Measurements from ENCODE around the gene NUP214. TPM values are rescaled to one million over a fixed set of nuclear protein-coding genes. Genes with fewer than 3 reads are reported as not detected.

The NUP214 gene
- total and polyA plus RNA-seq, 2 of the 4 experiments (the other 2 are of a cell fraction): 7.9 to 13.4 TPM

DNA sequence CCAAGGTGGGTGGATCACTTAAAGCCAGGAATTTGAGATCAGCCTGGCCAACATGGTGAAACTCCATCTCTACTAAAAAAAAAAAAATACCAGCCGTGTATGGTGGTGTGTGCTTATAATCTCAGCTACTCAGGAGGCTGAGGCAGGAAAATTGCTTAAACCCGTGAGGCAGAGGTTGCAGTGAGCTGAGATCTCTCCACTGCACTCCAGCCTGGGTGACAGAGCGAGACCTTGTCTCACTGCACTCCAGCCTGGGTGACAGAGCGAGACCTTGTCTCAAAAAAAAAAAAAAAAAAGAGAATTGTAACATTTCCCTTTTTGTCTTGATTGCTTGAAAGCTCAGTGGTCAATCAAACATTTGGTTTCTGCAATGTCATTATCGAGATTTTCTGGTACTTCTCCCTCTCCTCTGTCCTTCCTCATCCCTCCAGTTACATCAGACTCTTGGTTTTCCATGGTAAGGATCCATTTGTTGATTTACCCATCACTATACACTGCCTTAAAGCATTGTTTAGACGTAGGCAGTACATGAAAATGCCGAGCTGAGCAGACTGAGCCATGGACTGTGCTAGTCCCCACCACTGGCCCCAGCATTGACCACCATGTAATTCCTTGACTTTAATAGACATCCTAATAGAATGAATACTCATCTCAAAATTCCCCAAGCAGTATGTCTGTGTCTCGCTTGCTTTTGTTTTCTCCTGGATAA is 40.6 kb upstream of the NUP214 start:
- Histone ChIP-seq H2BK5ac (ENCODE audit: low read depth, low read length, poor library complexity, severe bottlenecking) (no peak overlapping the region), H3K23ac (ENCODE audit: low read depth, low read length) (no peak overlapping the region), H2AFZ (replicated peaks; ENCODE audit: low read length, poor library complexity) (no peak overlapping the region), H4K5ac (ENCODE audit: low read depth, low read length) (no peak overlapping the region), H2BK20ac (ENCODE audit: low read depth, low read length) (no peak overlapping the region), H4K20me1 (ENCODE audit: insufficient read depth, low read length) (no peaks in the 10 kb centered on the region), H3K4me2 (ENCODE audit: low read depth, low read length) (no peak overlapping the region), H2AK5ac (ENCODE audit: low read depth, low read length) (no peak overlapping the region), H4K8ac (ENCODE audit: low read depth in 2 of 2, low read length in 2 of 2) (no peak overlapping the region), H4K91ac (ENCODE audit: insufficient read depth, low read depth, low read length) (no peak overlapping the region), H2AK9ac (replicated peaks; ENCODE audit: low read depth, low read length, poor library complexity) (no peak overlapping the region), H3K4me1 (ENCODE audit: control insufficient read depth, insufficient read depth, low read length) (no peaks in the 10 kb centered on the region), H3K56ac (ENCODE audit: extremely low read depth, insufficient read depth, low read length) (no peak overlapping the region), H3K27ac (ENCODE audit: insufficient read depth, low read length) (no peak overlapping the region), H3K79me1 (ENCODE audit: low read depth in 1 of 2, low read length in 2 of 2) (no peaks in the 10 kb centered on the region), H3K9me1 (ENCODE audit: insufficient read depth, low read length) (no peaks in the 10 kb centered on the region), H3K27me3 (ENCODE audit: control insufficient read depth, insufficient read depth, low read length) (peaks cover 50% of the 10 kb centered on the region), H3K36me3 (ENCODE audit: control insufficient read depth, insufficient read depth, low read length) (no peaks in the 10 kb centered on the region), H3K9ac (ENCODE audit: low read depth, low read length) (no peak overlapping the region), H3K4ac (ENCODE audit: low read depth, low read length) (no peak overlapping the region), H3K14ac (replicated peaks; ENCODE audit: low read depth, low read length) (no peak overlapping the region), H2BK15ac (ENCODE audit: low read depth, low read length) (no peak overlapping the region), H2BK120ac (ENCODE audit: low read depth, low read length) (no peak overlapping the region), H3K18ac (ENCODE audit: low read depth, low read length) (no peak overlapping the region), H3K9me3 (ENCODE audit: control insufficient read depth, insufficient read depth, low read length) (no peaks in the 10 kb centered on the region), H3K4me3 (ENCODE audit: insufficient read depth, low read depth, low read length) (no peak overlapping the region)
- POLR2A ChIA-PET (ENCODE audit: unreplicated experiment): no interaction called here
- no peak for ATAC-seq (ENCODE audit: low read depth)
- intact Hi-C loops (cut with micrococcal nuclease) (no loop called here), dilution Hi-C loops (cut with HindIII; ENCODE audit: low sequenced_read_pairs, unreplicated experiment) (no loop called here), in situ Hi-C loops (cut with MboI; ENCODE audit: low sequenced_read_pairs) (no loop called here)
- 65% methylated on average over 4 of the region's 8 CpGs; no CpG with 5 or more reads in 1 of the 2 experiments for WGBS, 2 experiments (ENCODE audit: extremely low coverage in 2 of 2, insufficient read length in 1 of 2)
- TF ChIP-seq CEBPB (IDR thresholded peaks at IDR 0.05; ENCODE audit: low read depth, low read length) (no peak), BHLHE40 (IDR thresholded peaks at IDR 0.05; ENCODE audit: low read depth, low read length) (no peak), NFE2L2 (IDR thresholded peaks at IDR 0.05; ENCODE audit: low read depth, low read length) (no peak), POLR2A (IDR thresholded peaks at IDR 0.05; ENCODE audit: low read depth, low read length) (no peak), RCOR1 (IDR thresholded peaks at IDR 0.05; ENCODE audit: insufficient replicate concordance, low read length) (no peak), MAFK (IDR thresholded peaks at IDR 0.05; ENCODE audit: low read depth, low read length) (no peak), FOS (IDR thresholded peaks at IDR 0.05; ENCODE audit: low read depth, low read length) (no peak), SMC3 (IDR thresholded peaks at IDR 0.05; ENCODE audit: low read depth, low read length) (no peak), MXI1 (IDR thresholded peaks at IDR 0.05; ENCODE audit: borderline replicate concordance, low read depth, low read length) (no peak), RAD21 (IDR thresholded peaks at IDR 0.05; ENCODE audit: low read length) (no peak), MAZ (IDR thresholded peaks at IDR 0.05; ENCODE audit: borderline replicate concordance, low read depth, low read length) (no peak), RFX5 (IDR thresholded peaks at IDR 0.05; ENCODE audit: low read depth, low read length) (no peak), CHD1 (IDR thresholded peaks at IDR 0.05; ENCODE audit: low read depth, low read length) (no peak)
- TF ChIP-seq, protein P1, sequence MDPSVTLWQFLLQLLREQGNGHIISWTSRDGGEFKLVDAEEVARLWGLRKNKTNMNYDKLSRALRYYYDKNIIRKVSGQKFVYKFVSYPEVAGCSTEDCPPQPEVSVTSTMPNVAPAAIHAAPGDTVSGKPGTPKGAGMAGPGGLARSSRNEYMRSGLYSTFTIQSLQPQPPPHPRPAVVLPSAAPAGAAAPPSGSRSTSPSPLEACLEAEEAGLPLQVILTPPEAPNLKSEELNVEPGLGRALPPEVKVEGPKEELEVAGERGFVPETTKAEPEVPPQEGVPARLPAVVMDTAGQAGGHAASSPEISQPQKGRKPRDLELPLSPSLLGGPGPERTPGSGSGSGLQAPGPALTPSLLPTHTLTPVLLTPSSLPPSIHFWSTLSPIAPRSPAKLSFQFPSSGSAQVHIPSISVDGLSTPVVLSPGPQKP (IDR thresholded peaks at IDR 0.05; ENCODE audit: borderline replicate concordance, low read depth, low read length): no peak
- TF ChIP-seq, protein P2, sequence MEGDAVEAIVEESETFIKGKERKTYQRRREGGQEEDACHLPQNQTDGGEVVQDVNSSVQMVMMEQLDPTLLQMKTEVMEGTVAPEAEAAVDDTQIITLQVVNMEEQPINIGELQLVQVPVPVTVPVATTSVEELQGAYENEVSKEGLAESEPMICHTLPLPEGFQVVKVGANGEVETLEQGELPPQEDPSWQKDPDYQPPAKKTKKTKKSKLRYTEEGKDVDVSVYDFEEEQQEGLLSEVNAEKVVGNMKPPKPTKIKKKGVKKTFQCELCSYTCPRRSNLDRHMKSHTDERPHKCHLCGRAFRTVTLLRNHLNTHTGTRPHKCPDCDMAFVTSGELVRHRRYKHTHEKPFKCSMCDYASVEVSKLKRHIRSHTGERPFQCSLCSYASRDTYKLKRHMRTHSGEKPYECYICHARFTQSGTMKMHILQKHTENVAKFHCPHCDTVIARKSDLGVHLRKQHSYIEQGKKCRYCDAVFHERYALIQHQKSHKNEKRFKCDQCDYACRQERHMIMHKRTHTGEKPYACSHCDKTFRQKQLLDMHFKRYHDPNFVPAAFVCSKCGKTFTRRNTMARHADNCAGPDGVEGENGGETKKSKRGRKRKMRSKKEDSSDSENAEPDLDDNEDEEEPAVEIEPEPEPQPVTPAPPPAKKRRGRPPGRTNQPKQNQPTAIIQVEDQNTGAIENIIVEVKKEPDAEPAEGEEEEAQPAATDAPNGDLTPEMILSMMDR (conservative IDR thresholded peaks at IDR 0.05; ENCODE audit: low read depth, low read length): no peak
- TF ChIP-seq, protein P3, sequence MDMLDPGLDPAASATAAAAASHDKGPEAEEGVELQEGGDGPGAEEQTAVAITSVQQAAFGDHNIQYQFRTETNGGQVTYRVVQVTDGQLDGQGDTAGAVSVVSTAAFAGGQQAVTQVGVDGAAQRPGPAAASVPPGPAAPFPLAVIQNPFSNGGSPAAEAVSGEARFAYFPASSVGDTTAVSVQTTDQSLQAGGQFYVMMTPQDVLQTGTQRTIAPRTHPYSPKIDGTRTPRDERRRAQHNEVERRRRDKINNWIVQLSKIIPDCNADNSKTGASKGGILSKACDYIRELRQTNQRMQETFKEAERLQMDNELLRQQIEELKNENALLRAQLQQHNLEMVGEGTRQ (IDR thresholded peaks at IDR 0.05; ENCODE audit: low read depth, low read length): no peak
- CTCF ChIA-PET: no interaction called here
- no TSS peak for BruUV-seq (replicated peaks)
- DNase-seq: no peak
